ENCODE results near the gene PCDHGB1. TPM values are rescaled to one million over a fixed set of nuclear protein-coding genes. Genes with fewer than 3 reads are reported as not detected.
A peak's percentile ranks its signal among the peaks of the same experiment; 100 is the strongest.
"Not testable (repeated sequence)": the region's sequence is repeated elsewhere in the genome, so short reads cannot be mapped to it uniquely, and the experiment has no call there.

Gene PCDHGB1
- total RNA-seq, 2 donors from 2014 or later, result 2.4 to 3.3 TPM

DNA sequence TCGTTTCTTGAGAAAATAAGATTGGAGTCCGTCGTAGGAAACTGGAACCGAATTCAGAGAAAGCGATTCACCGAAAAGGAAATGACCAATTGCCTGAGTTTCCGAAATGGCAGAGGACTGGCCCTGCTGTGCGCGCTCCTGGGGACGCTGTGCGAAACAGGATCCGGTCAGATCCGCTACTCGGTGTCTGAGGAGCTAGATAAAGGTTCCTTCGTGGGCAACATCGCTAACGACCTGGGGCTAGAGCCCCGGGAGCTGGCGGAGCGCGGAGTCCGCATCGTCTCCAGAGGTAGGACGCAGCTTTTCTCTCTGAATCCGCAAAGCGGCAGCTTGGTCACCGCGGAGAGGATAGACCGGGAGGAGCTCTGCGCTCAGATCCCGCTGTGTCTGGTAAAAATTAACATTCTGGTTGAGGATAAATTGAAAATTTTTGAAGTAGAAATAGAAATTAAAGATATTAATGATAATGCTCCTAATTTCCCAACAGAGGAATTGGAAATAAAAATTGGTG is 5.9 kb upstream of the PCDHGB1 start:
- H3K4me1 ChIP-seq, result no peaks in the 10 kb centered on the region
- H3K27me3 ChIP-seq, result no peaks in the 10 kb centered on the region
- H3K4me3 ChIP-seq, result peak overlapping the region; percentile 35 to 48
- no peak for DNase-seq (ENCODE audit: low spot score)
- H3K9me3 ChIP-seq, result peaks cover 31 to 81% of the 10 kb centered on the region in 2 donors
- TF ChIP-seq, protein P1, sequence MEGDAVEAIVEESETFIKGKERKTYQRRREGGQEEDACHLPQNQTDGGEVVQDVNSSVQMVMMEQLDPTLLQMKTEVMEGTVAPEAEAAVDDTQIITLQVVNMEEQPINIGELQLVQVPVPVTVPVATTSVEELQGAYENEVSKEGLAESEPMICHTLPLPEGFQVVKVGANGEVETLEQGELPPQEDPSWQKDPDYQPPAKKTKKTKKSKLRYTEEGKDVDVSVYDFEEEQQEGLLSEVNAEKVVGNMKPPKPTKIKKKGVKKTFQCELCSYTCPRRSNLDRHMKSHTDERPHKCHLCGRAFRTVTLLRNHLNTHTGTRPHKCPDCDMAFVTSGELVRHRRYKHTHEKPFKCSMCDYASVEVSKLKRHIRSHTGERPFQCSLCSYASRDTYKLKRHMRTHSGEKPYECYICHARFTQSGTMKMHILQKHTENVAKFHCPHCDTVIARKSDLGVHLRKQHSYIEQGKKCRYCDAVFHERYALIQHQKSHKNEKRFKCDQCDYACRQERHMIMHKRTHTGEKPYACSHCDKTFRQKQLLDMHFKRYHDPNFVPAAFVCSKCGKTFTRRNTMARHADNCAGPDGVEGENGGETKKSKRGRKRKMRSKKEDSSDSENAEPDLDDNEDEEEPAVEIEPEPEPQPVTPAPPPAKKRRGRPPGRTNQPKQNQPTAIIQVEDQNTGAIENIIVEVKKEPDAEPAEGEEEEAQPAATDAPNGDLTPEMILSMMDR (IDR thresholded peaks at IDR 0.05), result peak in 1 of 2 donors; percentile 1
- peak overlapping the region; percentile 67 to 68 for H3K27ac ChIP-seq
- H3K36me3 ChIP-seq, result no peaks in the 10 kb centered on the region

- H3K36me3 ChIP-seq, result no peaks in the 10 kb centered on the region
- peaks cover 19 to 79% of the 10 kb centered on the region in 2 donors for H3K9me3 ChIP-seq
- H3K4me3 ChIP-seq, result no peak overlapping the region
- no peak overlapping the region for H3K27ac ChIP-seq
- DNase-seq (ENCODE audit: low spot score), result no peak
- H3K4me1 ChIP-seq, result no peaks in the 10 kb centered on the region
- TF ChIP-seq, protein P1 (IDR thresholded peaks at IDR 0.05), result no peak
- H3K27me3 ChIP-seq, result no peaks in the 10 kb centered on the region
Observed at GRCh38 chr5:141345327-141345726, 4.6 kb upstream of the PCDHGB1 start.

- not testable (repeated sequence) for H3K27ac ChIP-seq; DNase-seq (ENCODE audit: low spot score); H3K36me3 ChIP-seq; H3K4me1 ChIP-seq; H3K27me3 ChIP-seq; H3K4me3 ChIP-seq
- peaks cover 19 to 82% of the 10 kb centered on the region in 2 donors for H3K9me3 ChIP-seq
Observed at GRCh38 chr5:141346017-141346416, 3.9 kb upstream of the PCDHGB1 start.

DNA sequence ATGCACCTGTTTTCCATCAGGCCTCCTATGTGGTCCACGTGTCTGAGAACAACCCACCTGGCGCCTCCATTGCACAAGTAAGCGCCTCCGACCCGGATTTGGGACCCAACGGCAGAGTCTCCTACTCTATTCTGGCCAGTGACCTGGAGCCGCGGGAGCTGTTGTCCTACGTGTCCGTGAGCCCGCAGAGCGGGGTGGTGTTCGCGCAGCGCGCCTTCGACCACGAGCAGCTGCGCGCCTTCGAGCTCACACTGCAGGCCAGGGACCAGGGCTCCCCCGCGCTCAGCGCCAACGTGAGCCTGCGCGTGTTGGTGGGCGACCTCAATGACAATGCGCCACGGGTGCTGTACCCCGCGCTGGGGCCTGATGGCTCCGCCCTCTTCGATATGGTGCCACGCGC is 1.7 kb downstream of the PCDHGB1 start:
- no peak overlapping the region for H3K4me3 ChIP-seq
- TF ChIP-seq, protein P1 (IDR thresholded peaks at IDR 0.05), result no peak
- H3K9me3 ChIP-seq, result peaks cover 4 to 91% of the 10 kb centered on the region in 2 donors
- H3K27me3 ChIP-seq, result no peaks in the 10 kb centered on the region
- H3K36me3 ChIP-seq, result no peaks in the 10 kb centered on the region
- DNase-seq (ENCODE audit: low spot score), result no peak
- H3K4me1 ChIP-seq, result no peaks in the 10 kb centered on the region
- no peak overlapping the region for H3K27ac ChIP-seq

DNA sequence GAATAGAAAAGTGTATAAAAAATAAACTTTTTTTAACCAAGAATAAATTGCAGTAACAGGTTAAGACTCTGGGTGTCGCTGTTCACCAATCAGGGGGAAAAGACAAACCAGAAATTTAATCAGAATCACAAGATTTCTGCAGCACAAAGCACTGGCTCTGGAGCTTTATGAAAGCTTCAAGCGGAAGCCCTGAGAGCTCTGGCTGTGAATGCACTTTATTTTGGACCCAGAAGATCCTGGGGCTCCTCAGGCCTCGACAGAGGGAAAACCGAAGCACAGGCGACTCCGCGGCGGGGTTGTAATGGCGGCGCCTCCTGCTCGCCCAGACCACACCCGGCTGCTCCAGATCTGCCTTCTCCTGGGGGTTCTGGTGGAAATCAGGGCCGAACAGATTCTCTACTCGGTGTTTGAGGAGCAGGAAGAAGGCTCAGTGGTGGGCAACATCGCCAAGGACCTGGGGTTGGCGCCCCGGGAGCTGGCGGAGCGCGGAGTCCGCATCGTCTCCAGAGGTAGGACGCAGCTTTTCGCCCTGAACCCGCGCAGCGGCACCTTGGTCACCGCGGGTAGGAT is 5.1 kb downstream of the PCDHGB1 start, which contains the start of gene PCDHGA4:
Gene PCDHGA4, plus strand, starts transcription at position 122 of the 570 bp plus-strand sequence. Its CDS starts 87 bp downstream, at position 209.
- Histone ChIP-seq H3K4me1 (no peaks in the 10 kb centered on the region), H3K27ac (peak within 1 kb of the TSS in 1 of 2 donors; percentile 38), H3K27me3 (no peaks in the 10 kb centered on the region), H3K4me3 (peak within 1 kb of the TSS; percentile 28 to 43), H3K9me3 (peaks cover 0 to 97% of the 10 kb centered on the region in 2 donors), H3K36me3 (no peaks in the 10 kb centered on the region)
- TF ChIP-seq, protein P1 (IDR thresholded peaks at IDR 0.05), result peak in 1 of 2 donors; percentile 67
- no peak for DNase-seq (ENCODE audit: low spot score)

- Histone ChIP-seq H3K4me3 (peak overlapping the region in 1 of 2 donors; percentile 43), H3K27me3 (no peaks in the 10 kb centered on the region)
Observed at GRCh38 chr5:141355641-141356040, 5.7 kb downstream of the PCDHGB1 start.

More at GRCh38 chr5:141355641-141356040, 5.7 kb downstream of the PCDHGB1 start:
- TF ChIP-seq, protein P1 (IDR thresholded peaks at IDR 0.05), result no peak
- Histone ChIP-seq H3K4me1 (no peaks in the 10 kb centered on the region), H3K27ac (no peak overlapping the region), H3K9me3 (peaks cover 0 to 97% of the 10 kb centered on the region in 2 donors), H3K36me3 (no peaks in the 10 kb centered on the region)
- DNase-seq (ENCODE audit: low spot score), result no peak
